NCI-H526 treated with DMSO at 0.1 percent for 48 hours (cell line): ENCODE results near the gene SH3PXD2A.

Experiments used
- DNase-seq: peaks from one replicate; lab custom pipeline; 2025; lab: John Stamatoyannopoulos, UW

The SH3PXD2A gene

DNA sequence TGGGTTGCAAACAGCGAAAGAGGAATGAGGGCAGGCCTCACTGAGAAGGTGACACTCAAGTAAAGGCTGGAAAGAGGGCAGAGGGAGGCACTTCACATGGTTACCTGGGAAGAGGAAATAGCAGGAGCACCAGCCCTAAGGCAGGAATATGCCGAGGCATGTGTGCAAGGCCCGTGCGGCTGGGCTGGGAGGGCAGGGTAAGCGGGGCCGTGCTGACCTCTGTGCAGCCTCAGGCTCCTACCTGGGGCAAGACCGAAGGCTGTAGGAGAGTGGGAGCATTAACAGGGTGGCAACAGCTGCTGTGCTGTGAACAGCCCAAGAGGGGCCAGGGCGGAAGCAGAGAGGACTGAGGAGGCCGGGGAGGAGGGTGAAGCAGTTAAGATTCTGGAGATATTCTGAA is 24.0 kb upstream of the SH3PXD2A start:
- no peak for DNase-seq

DNA sequence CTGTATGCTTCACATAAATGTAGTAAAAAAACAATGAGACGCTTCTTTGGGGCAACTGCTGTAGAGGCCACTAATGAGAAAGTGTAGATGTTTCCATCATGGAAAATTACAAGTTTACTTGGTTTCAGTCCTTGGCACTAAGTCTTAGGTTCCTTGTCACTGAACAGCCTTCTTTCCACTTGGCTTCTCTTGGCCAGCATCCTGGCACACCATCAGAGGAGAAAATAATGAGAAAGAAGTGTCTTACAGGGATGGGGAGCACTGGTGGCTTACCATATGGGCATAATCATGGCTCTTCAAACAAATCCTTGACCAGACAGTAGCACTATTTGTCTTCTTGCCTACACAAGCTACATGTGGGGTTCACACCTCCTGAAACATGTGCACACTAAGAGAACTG is 22.5 kb upstream of the SH3PXD2A start:
- DNase-seq: no peak

DNA sequence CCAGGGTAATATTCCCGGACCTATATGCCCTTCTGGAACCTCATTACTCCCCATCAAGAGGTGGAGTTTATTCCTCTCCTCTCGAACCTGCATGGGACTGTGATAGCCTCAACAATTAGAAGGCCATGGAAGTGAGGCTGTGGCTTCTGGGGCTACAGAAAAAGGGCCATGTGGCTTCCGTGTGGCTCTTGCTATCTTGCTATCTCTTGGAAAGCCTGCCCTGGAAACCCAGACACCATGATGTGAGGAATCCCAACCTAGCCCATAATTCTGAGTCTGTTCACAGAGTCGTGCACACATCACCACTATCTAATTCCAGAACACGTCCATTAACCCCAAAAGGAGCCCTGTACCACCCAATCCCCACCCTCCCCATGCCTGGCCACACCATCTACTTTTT is 20.8 kb upstream of the SH3PXD2A start:
- no peak for DNase-seq

DNA sequence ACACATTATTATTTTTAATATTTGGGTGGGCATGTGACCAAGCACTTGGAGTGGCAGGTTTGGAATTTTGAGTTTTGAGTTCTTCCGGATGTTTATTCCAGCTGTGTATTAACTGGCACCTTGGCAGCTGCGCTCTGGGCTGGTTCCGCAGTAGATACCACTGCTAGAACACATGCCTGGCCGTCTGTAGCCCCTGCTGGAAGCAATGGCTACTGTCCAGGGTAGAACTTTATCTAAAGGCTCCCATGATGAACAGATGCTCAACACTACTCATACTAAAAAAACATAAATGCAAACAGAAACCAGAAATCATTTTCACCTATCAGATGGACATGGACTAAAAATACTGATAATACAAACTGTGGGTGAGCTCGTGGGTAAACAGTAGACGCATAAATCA is 19.4 kb upstream of the SH3PXD2A start:
- no peak for DNase-seq

DNA sequence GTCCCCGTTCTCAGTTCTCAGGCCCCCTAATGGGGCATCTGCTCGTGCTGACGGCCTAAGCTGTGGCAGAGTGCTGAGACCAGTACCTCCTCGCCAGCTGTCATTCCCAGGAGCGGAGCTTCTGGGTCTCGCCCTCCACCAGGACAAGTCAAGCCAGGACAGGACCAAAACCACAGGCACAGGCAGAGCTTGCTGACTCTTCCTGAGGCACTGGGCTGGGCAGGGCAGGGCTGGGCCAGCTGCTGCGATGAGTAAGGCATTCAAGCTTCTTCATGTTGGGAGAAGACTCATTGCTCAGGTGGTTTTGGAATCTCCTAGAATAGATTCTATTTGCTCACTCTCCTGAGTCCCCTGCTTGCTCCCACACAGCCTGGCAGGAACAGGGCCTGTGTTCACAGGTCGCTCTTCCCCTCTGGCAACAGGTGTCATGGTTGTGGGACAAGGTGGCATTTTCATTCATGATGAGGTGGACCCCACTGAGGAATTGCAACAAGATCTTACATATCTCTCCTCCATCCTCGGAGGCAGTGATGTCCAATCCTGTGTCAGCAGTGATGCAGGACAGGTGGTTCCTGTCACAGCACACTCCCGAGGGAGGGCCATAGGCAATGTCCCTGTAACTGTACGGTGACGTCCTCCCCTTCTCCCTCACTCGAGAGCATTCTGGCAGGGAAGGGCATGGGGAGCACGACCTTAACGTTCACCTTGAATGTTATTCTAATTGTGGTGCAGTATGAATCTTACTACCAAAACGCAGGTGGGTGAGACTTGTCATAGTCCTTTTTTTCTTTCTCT is 17.0 kb upstream of the SH3PXD2A start:
- no peak for DNase-seq

DNA sequence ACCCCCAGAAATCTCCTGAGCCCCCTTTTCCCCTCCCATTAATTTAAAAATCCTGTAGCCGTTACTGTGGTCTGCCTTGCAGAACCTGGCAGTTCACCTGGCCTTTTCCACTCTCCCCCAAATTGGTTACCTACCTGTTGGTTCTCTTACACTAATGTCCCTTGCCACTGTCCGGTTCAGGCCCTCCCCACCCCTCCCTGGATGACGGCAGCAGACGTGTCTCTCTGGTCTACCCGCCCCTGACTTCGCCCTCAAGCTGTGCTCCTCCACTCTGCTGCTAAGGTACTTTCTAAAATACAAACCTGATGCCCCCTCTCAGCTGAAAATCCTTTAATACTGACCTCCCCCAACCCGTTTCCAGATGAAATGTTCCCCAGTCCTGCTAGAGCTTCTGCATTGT is 15.6 kb upstream of the SH3PXD2A start:
- DNase-seq: no peak

DNA sequence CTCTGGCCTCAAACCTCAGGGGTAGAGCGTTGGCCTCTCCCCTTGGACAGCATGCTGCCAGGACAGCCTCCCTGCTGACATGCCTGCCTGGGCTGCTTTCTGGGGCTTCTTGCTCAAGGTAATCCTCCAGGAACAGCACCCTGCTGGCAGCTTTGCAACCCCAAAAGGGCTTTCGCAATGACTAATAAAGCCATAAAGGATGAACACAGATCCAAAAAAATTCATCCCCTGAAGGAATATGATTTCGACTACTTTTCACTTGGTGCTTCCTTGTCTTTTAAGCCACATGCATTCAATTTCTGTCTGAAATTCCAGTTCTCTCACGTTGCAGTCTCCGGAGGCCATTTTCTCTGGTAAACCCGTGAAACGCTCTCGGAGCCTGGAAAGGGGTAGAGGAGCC is 15.1 kb upstream of the SH3PXD2A start:
- no peak for DNase-seq

DNA sequence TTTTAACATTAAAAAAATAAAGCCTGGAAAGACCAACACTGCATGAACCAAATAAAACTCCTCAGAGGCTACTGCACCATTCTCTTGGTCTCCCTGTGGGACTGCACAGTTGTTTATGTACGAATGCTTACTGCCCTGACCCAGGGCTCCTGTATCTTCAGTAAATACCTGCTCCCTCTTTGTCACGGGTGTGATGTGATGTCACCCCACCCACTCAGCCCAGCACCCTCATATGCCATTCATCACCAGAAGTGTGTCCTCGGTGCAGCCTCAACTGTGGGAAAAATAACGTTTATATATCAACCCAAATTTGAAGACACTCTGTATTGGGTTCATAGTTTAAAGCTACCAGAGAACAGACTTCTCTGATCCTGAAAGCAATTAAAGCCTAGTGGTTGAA is 14.0 kb upstream of the SH3PXD2A start:
- no peak for DNase-seq

DNA sequence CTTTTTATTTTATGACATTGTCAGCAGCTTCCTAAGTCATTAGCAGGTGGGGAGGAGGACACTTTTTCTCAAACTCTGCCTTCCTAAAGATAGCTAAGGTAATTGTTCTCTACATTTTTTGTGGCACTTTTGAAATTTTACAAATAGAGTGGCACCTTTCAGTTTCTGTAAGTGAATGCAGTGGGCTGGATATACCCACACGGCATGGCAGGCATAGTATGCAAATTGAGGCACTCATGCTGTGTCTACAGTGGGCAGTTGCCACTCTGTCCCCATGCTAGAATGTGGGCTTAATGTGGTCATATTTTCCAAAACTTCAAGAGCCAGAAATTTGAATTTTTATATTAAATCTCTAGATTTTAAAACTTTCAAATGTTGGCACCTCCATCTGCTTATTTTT is 12.8 kb upstream of the SH3PXD2A start:
- DNase-seq: no peak

DNA sequence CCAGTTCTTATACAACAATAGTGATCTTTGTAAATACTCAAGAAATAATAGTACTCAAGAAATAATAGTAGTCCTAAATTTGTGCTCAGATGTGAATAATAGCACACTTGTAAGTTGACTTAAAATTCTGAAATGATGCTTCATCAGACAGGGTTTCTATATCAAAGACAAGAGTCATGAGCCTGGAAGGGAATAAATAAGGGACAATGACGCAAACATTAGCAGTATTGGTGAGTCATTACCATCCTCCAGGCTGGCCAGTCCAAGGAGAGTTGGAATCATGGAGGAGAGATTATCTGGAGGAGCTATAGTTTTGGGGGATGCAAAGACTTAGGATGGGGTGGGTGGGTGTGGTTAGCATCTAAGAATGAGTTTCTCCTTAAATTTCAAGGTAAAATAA is 6.1 kb upstream of the SH3PXD2A start:
- no peak for DNase-seq

DNA sequence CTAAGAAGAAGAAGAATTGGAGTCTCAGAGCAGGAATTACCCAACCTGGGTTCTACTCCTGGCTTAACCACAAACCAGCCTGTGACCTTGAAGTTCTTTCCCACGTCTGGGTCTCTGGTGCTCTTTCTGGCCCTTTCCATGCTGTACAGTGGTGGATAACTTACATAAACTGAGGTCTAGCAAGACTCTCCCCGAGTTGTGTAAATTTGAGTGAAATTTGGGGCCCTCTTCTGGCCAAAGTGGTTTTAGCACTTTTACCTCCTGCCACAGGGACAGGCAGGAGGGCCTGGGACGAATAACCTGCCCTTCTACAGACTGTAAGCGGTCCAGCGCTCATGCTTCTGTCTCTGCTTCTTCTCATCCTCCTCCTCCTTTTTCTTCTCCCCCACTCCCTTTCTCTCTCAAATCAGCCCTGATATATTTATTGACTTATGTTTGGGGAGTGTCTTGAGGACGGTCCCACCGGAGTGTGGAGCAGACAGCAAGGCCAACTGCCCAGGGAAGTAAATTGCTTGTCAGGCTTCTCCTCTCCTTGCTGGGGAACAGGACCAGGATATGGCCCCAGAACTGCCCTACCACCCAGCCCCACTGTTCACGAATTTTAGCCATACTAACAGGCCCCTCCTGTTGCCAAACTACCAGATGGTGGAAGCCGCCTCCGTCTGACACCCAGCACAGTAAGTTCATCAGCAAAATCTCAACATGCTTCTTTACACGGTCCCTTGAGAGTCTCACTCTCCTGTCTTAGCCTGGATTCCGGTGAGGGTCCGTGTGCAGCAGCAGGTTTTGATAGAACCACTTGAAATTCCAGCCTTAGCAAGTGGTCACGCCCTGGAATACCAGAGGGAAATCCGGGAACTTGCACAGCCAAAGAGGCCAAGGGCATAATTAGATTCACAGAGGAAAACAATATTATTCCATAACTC is 4.0 kb upstream of the SH3PXD2A start:
- DNase-seq: peak; percentile 37

DNA sequence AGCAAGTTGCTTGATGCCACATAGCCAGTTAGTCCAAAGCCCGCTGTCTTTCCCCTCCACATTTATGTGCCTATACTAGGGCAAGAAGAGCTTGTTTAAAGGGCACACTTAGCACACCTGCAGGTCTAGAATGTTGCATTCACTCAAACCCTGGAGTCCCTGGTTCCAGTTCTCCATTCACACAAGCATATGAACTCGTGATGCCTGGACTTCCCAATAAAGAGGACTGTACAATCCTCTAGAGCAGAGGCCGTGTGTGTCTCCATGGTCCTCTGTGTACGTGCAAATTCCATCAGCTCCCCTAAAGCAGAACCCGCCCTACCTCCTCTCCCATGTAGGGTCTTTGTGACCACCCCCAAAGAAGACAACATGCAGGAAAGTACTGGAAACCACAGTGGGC is 3.0 kb upstream of the SH3PXD2A start:
- DNase-seq: no peak

DNA sequence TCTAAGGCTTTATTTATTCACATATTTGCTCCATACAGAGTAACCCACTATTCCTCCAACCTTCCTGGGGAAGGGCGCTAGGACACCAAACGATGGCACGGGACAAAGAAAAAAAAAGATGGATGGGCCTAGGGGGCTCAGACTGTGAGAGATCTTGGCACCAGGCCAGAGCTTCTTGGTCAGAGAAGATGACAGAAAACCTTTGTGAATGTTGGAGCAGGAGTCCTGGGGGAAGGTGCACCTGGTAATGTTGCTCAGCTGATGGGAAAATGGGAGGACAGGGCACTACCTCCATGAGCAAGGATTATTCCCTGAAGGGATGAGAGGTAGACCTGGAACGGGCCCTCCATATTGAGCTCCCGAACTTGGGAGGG is 1.4 kb upstream of the SH3PXD2A start:
- DNase-seq: no peak

DNA sequence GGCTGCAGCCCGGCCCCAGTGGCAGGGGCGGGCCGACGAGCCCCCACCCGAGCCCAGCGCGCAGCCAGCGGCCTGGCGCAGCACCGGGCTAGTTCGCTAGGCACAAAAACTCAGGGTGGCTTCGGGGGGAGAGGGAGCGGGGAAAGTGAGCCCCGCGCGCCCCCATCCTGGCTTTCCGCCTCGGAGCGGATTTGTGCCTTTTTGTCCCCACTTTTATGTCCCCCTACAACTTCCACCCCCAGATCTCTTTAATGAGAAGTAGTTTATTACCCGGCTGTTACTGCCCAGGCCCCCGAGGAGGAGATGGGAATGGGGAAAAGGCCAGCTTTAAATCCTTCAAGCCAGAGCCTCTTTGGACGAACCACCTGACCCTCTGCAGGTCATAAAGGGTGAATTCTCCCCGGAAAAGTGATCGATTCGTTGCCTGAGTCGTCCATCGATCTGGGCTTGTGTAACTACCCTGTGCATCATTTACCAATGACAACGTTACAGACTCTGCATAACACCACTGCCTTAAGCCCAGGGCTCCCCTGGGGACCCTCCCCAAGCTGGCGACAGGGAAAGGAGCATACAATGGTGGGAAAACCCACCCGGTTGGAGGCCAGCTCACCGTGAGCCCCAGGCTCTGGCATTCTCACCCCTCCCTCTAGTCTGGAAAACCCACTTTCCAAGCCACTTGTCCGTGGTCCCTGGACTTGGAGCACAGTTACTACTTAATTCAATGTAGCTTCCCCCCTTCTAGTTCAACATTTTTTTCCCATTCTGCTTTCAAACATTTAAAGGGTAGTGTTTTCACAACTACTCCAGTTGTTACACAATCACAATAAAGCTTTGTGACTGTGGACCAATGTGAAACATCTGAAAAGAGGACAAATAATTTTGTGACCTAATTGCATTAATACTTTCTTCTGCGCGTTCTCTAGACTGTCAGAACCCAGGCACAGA is 748 bp upstream of the SH3PXD2A start:
- DNase-seq: no peak

DNA sequence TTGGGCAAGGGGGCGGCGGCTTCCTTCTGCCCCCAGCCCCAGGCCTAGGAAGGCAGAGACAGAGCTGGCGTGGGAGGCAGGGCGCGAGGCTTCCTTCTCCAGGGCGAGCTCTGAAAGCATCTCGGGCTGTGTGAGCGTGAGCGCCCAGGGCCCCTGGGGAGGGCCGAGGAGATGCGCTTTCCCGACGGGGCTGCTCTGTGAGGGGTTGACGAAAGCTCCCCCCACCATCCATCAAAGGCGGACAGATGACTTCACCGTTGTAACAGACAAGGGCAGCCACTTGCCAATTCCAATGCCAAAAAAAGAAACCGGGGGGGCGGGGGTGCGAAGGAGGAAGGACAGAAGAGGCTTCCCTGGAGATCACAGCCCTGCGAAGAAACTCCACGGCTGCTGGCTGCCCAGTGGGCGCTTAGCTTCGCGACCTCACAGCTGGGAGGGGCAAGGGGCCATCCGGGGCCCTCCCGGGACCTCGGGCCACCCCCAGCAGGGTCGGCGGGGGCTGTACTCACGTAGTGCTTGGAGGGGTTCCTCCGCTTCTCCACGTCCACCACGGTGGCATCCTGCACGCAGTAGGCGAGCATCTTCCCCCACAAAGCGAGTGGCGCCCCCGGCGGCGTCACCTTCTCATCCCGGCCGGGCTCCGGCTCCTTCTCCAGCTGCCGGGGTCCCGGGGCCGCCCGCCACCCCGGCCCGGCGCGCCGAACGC is 537 bp downstream of the SH3PXD2A start:
- no peak for DNase-seq

DNA sequence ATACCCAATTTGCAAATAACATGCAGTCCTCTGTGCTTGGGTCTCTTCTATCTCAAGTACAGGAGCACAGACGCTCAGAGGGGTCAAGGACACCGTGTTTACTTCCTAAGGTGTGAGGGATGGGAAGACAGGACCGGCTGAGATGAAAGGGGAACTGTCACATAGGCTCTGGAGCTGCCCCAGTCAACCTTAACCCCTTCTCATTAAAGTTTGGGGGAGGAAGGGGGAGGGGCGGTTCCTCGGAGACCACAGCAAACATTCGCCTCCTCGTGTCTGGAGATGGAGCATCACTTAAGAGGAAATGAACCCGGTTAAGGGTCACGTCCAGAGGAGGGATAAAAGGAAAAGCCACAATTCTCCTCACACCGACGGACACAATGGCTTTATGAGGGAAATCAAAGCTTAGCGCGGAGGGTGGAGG is 1.1 kb downstream of the SH3PXD2A start:
- no peak for DNase-seq

DNA sequence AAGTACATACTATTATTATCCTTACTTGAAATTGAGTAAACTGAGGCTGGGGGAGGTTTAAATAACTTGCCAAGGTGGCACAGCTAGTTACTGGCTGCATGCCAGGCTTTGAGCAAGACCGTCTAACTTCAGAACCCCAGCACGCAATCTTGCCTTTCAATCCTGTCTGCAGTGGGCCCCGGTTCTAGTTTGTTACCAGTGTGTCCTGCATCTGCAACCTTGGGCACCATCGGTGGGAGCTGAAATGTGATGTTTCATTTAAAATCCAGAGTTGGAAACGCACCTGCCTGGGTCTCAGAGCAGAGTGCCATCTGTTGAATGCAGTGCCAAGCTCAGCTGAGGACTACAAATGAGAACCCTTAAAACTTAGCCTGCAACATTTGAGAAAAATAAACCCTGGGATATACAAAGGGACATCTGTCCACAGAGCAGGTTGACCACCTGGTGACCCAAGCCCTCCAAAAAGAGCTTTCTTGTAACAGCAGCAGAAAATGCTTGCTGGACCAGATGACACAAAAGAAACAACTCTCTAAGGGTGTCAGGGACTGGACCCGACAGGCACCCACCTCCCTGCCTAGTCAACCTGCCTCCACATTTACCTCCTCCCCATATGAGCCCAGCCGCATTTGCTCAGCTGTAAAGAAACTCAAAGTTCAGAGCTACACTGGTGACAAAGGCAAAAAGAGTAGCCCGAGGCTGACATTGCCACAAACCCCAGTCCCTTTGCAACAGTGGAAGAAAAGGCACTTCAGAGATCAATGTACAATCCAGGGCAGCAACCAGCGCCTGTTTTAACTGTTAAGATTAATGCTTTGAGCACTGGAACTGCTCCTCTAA is 1.7 kb downstream of the SH3PXD2A start:
- no peak for DNase-seq

DNA sequence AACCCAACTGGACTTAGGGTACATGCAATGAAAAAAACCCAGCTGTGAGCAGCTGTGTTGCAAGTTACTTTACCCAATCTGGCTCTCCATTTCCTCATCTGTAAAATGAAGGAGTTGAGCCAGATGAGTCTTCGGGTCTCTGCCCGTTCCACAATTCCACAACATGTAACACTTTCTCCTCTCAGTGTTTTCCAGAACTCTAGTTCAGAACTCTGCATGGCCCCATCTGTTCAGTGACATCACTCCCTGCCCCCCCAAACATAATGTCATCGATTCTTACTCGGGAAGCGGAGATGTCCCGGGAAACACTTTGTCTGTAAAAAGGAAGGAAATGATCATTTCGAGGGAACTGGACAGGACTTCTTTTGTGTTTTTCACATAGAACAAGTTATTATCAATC is 2.5 kb downstream of the SH3PXD2A start:
- no peak for DNase-seq

DNA sequence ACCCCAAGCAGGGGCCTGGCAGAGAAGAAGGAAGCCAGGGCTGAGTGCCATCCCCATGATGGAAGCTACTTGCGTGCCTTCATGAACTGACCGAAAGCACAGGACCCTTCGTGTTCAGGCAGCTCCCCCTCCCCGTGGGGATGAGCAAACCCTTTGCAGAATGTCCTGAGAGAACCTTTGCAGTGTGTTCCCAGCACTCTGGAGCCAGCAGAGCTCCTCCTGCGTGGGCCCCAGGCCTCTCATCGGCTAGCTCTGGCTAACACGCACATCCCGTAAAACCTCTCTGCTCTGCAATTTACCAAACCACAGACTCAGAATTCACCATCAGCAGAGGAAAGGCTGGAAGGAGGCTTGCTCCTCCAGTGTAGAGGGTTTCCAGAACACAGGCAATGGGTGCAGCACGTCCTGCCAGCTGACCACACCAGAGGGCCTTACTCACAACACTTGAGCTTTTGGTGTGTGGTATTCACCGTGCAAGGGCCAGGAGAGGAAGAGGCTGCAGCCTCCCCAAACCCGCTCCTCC is 3.1 kb downstream of the SH3PXD2A start:
- DNase-seq: no peak

DNA sequence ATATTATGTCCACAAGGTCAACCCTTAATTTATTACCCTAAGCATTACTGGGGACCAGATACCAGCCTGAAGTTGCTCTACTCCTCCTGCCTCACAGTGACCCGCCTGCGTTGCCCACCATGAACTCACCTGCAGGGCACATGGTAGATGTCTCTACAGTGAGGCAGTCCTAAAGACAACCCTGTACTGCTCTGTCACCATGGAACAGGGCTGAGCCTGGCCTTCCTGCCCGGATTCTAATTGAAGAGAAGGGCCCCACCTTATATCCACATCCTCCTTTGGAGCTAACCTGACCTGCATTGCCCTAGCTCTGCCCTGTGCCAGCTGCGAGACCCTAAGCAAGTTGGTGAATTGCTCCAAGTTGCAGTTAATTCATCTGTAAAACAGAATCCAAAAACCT is 4.1 kb downstream of the SH3PXD2A start:
- no peak for DNase-seq

DNA sequence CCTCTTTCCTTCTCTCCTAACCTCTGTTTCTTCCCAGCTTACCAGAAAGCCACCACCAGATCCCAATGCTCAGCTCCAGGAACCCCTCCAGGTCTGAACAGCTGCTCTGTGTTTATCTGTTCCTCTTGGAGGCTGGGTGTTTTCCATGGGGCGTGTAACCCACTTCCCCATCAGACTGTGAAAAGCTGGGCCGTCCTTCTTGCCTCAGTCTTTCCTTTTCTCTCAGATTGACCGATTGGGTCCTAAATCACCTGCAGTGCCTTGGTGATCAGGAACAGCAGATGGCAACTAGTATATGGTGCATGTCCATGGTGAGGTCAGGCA is 4.8 kb downstream of the SH3PXD2A start:
- DNase-seq: no peak
